ENCODE results near the gene TTLL5. TPM values are rescaled to one million over a fixed set of nuclear protein-coding genes. Genes with fewer than 3 reads are reported as not detected.
A peak's percentile ranks its signal among the peaks of the same experiment; 100 is the strongest.

TTLL5 gene
- total and polyA plus RNA-seq, 2 of the 13 experiments (the other 11 are each of a cell fraction or from before 2014, with no cell fraction given): 11.8 to 18.8 TPM

DNA sequence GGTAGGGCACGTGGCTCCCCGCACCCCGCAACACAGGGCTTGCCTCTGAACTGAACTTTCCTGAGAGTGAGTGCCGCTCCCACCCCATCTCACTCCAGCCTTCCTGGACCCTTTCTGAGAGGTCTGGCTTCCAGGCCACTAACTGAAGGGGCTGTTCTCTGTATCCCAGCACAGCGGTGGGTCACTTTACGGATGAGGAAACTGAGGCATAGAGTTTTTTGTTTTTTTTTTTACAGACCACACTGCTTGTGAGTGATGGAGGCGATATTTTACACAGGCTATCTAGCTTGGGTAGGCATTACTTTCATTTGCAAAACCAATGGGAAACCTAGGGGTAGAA is 321.9 kb downstream of the TTLL5 start:
- H3K4me3 ChIP-seq (replicated peaks in 1 of 3; ENCODE audit: insufficient read depth in 1 of 3, low read depth in 2 of 3, low read length in 3 of 3): peak overlapping the region; percentile 19 to 74 (median 72); a peak in 5 of 6 replicates
- no peak for TF ChIP-seq ZSCAN29 (CRISPR knock-in tag; conservative IDR thresholded peaks at IDR 0.05)
- 0 out of 2 replicates have a peak, but pooled peaks have one; percentile 37 for TF ChIP-seq ZNF782 (CRISPR knock-in tag; IDR thresholded peaks at IDR 0.05; ENCODE audit: borderline replicate concordance)
- no peak for TF ChIP-seq ERF (CRISPR knock-in tag; IDR thresholded peaks at IDR 0.05)
- intact Hi-C loops (cut with micrococcal nuclease; ENCODE audit: unreplicated experiment): loop anchor here (5.0 to 10.0 kb wide), 3 partner anchors 158 to 406 kb away; partner anchors contain the start of gene FLVCR2
- DNase-seq (ENCODE audit: low spot score) (no peak), ATAC-seq (no peak; the same call in 2 of the 3 replicates), FAIRE-seq (no peak)
- peaks cover 75% of the 10 kb centered on the region for H3K4me1 ChIP-seq (ENCODE audit: insufficient read depth, low read length)
- H3K9me3 ChIP-seq (ENCODE audit: low read length): no peaks in the 10 kb centered on the region
- peaks cover 0 to 11% of the 10 kb centered on the region in 2 experiments; a peak in 1 of 5 replicates for H3K27me3 ChIP-seq (ENCODE audit: control insufficient read depth in 1 of 2, insufficient read depth in 2 of 2, low read length in 2 of 2)
- H4K20me1 ChIP-seq (ENCODE audit: insufficient read depth, low read length): no peaks in the 10 kb centered on the region
- POLR2A ChIA-PET: interaction anchor here (0.8 to 1.3 kb wide), 2 partner anchors 271 to 310 kb away, joined by 3 read pairs; no protein-coding TSS in a partner anchor
- no peaks in the 10 kb centered on the region for H3K36me3 ChIP-seq (replicated peaks in 1 of 2; ENCODE audit: control insufficient read depth in 1 of 2, insufficient read depth in 2 of 2, low read length in 2 of 2)
- H3K4me2 ChIP-seq (ENCODE audit: low read depth, low read length): peak overlapping the region; percentile 77
- CTCF ChIA-PET (ENCODE audit: low intra/inter-chr PET ratio, low total read pairs): interaction anchor here (1.8 kb wide), 1 partner anchor 274 kb away, joined by 9 read pairs; no protein-coding TSS in a partner anchor
- H3K79me2 ChIP-seq (ENCODE audit: insufficient read depth, low read length): no peaks in the 10 kb centered on the region
- BruUV-seq (replicated peaks): no TSS peak
- 0 out of 2 replicates have a peak overlapping the region, but pooled peaks have one; percentile 23 for H3K9ac ChIP-seq (ENCODE audit: insufficient read depth, low read depth, low read length)
- H3K27ac ChIP-seq (ENCODE audit: extremely low read length, insufficient read depth, low read length): no peak overlapping the region
- H2AFZ ChIP-seq (ENCODE audit: low read length): no peak overlapping the region
- WGBS (ENCODE audit: low lambda C conversion rate): 55% methylated on average over 7 of the region's 7 CpGs
- in situ Hi-C loops (cut with HindIII; ENCODE audit: extremely low pct_ligation_motif_present, low pct_unique_long_range_greater_than_20kb): loop anchor here (5.0 kb wide), 2 partner anchors 76 to 271 kb away; no protein-coding TSS in a partner anchor

DNA sequence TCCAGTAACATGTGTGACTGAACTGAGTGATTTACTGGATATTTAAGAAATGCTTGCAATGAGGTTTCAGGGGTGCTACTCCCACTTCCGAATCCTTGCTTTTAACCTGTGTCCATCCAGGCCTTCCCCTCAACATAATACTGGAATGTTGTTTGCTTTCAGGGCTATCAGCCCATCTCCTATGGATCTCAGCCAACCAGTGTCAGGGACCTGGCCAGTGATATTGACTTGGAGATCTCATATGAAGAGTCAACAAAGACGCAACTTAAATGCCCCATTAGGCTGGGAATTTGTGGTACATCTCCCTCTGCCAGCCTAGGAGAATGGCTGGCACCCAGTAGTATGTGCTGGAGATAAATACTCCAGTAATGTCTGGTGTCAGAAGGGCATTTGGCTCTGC is 323.6 kb downstream of the TTLL5 start:
- peak; percentile 6; the same call in 2 of the 3 replicates for ATAC-seq
- Histone ChIP-seq H3K36me3 (replicated peaks in 1 of 2; ENCODE audit: control insufficient read depth in 1 of 2, insufficient read depth in 2 of 2, low read length in 2 of 2) (no peaks in the 10 kb centered on the region), H3K9ac (ENCODE audit: insufficient read depth, low read depth, low read length) (no peak overlapping the region), H4K20me1 (ENCODE audit: insufficient read depth, low read length) (no peaks in the 10 kb centered on the region), H3K27me3 (ENCODE audit: control insufficient read depth in 1 of 2, insufficient read depth in 2 of 2, low read length in 2 of 2) (peaks cover 0 to 11% of the 10 kb centered on the region in 2 experiments; a peak in 1 of 5 replicates), H3K27ac (ENCODE audit: extremely low read length, insufficient read depth, low read length) (no peak overlapping the region), H3K4me1 (ENCODE audit: insufficient read depth, low read length) (peaks cover 74% of the 10 kb centered on the region), H3K79me2 (ENCODE audit: insufficient read depth, low read length) (no peaks in the 10 kb centered on the region), H2AFZ (ENCODE audit: low read length) (no peak overlapping the region), H3K9me3 (ENCODE audit: low read length) (no peaks in the 10 kb centered on the region), H3K4me3 (replicated peaks in 1 of 3; ENCODE audit: insufficient read depth in 1 of 3, low read depth in 2 of 3, low read length in 3 of 3) (no peak overlapping the region), H3K4me2 (ENCODE audit: low read depth, low read length) (no peak overlapping the region; the same call in 1 of the 2 replicates)
- no TSS peak for BruUV-seq (replicated peaks)
- intact Hi-C loops (cut with micrococcal nuclease; ENCODE audit: unreplicated experiment) (loop anchor here (5.0 to 10.0 kb wide), 3 partner anchors 160 to 407 kb away; partner anchors contain the start of gene FLVCR2), in situ Hi-C loops (cut with HindIII; ENCODE audit: extremely low pct_ligation_motif_present, low pct_unique_long_range_greater_than_20kb) (loop anchor here (5.0 kb wide), 2 partner anchors 77 to 272 kb away; no protein-coding TSS in a partner anchor)
- FAIRE-seq: peak; percentile 12
- WGBS (ENCODE audit: low lambda C conversion rate): 0% methylated on average over 2 of the region's 2 CpGs
- ChIA-PET POLR2A (no interaction called here), CTCF (ENCODE audit: low intra/inter-chr PET ratio, low total read pairs) (no interaction called here)
- DNase-seq (ENCODE audit: low spot score): peak; percentile 67
- TF ChIP-seq MED1 (CRISPR knock-in tag; IDR thresholded peaks at IDR 0.05): no peak
- no peak for TF ChIP-seq SOX13 (IDR thresholded peaks at IDR 0.05)
- TF ChIP-seq SOX13 (CRISPR knock-in tag; conservative IDR thresholded peaks at IDR 0.05 in 1 of 2, IDR thresholded peaks at IDR 0.05 in 1 of 2): peak in 1 of 2 experiments; percentile 36; a peak in 1 of 4 replicates
- TF ChIP-seq, protein P1, sequence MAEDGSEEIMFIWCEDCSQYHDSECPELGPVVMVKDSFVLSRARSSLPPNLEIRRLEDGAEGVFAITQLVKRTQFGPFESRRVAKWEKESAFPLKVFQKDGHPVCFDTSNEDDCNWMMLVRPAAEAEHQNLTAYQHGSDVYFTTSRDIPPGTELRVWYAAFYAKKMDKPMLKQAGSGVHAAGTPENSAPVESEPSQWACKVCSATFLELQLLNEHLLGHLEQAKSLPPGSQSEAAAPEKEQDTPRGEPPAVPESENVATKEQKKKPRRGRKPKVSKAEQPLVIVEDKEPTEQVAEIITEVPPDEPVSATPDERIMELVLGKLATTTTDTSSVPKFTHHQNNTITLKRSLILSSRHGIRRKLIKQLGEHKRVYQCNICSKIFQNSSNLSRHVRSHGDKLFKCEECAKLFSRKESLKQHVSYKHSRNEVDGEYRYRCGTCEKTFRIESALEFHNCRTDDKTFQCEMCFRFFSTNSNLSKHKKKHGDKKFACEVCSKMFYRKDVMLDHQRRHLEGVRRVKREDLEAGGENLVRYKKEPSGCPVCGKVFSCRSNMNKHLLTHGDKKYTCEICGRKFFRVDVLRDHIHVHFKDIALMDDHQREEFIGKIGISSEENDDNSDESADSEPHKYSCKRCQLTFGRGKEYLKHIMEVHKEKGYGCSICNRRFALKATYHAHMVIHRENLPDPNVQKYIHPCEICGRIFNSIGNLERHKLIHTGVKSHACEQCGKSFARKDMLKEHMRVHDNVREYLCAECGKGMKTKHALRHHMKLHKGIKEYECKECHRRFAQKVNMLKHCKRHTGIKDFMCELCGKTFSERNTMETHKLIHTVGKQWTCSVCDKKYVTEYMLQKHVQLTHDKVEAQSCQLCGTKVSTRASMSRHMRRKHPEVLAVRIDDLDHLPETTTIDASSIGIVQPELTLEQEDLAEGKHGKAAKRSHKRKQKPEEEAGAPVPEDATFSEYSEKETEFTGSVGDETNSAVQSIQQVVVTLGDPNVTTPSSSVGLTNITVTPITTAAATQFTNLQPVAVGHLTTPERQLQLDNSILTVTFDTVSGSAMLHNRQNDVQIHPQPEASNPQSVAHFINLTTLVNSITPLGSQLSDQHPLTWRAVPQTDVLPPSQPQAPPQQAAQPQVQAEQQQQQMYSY (CRISPR knock-in tag; IDR thresholded peaks at IDR 0.05): peak; percentile 55; the same call in 1 of the 2 replicates
- TF ChIP-seq, protein P2, sequence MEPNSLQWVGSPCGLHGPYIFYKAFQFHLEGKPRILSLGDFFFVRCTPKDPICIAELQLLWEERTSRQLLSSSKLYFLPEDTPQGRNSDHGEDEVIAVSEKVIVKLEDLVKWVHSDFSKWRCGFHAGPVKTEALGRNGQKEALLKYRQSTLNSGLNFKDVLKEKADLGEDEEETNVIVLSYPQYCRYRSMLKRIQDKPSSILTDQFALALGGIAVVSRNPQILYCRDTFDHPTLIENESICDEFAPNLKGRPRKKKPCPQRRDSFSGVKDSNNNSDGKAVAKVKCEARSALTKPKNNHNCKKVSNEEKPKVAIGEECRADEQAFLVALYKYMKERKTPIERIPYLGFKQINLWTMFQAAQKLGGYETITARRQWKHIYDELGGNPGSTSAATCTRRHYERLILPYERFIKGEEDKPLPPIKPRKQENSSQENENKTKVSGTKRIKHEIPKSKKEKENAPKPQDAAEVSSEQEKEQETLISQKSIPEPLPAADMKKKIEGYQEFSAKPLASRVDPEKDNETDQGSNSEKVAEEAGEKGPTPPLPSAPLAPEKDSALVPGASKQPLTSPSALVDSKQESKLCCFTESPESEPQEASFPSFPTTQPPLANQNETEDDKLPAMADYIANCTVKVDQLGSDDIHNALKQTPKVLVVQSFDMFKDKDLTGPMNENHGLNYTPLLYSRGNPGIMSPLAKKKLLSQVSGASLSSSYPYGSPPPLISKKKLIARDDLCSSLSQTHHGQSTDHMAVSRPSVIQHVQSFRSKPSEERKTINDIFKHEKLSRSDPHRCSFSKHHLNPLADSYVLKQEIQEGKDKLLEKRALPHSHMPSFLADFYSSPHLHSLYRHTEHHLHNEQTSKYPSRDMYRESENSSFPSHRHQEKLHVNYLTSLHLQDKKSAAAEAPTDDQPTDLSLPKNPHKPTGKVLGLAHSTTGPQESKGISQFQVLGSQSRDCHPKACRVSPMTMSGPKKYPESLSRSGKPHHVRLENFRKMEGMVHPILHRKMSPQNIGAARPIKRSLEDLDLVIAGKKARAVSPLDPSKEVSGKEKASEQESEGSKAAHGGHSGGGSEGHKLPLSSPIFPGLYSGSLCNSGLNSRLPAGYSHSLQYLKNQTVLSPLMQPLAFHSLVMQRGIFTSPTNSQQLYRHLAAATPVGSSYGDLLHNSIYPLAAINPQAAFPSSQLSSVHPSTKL (CRISPR knock-in tag; IDR thresholded peaks at IDR 0.05): peak; percentile 31; the same call in 1 of the 2 replicates
- no peak for TF ChIP-seq FOXA1 (IDR thresholded peaks at IDR 0.05)
- peak; percentile 71 for TF ChIP-seq FOXA1 (CRISPR knock-in tag; IDR thresholded peaks at IDR 0.05)
